HepG2 (cell line): ENCODE data around the gene LASP1. TPM values are rescaled to one million over a fixed set of nuclear protein-coding genes. Genes with fewer than 3 reads are reported as not detected.
"Not testable (repeated sequence)": the region's sequence is repeated elsewhere in the genome, so short reads cannot be mapped to it uniquely, and the experiment has no call there.

ENCODE experiments used
- ATAC-seq: fragments of 200-7000 bp; cut with Tn5 transposase; 3 replicates; pipeline ENCODE4 v1.9.1; 2020; ENCODE audit warnings: mild to moderate bottlenecking, moderate library complexity
- BruUV-seq: library from RNA; stranded (reverse); fragments of 400-500 nt; replicated peaks from 2 replicates; lab custom pipeline; 2021; lab: Mats Ljungman, UMichigan
- CTCF ChIA-PET: fragments of 300-600 bp; formaldehyde crosslinking; extraction: SDS; loops from one replicate; lab custom pipeline; 2021; ENCODE audit warnings: low total read pairs, inconsistent platforms, low intra/inter-chr PET ratio; lab: Yijun Ruan, JAX
- POLR2A ChIA-PET: fragments of 350-600 bp; sonication (Branson Sonifier 250); formaldehyde crosslinking; loops from one replicate; lab custom pipeline; 2020; ENCODE audit warnings: antibody characterized with exemption, inconsistent platforms; lab: Yijun Ruan, JAX
- DNase-seq: peaks from one replicate; pipeline ENCODE4 v3.0.0-alpha.2; 2015; ENCODE audit warnings: low spot score
- FAIRE-seq: peaks from 3 replicates; lab custom pipeline; 2011; peaks lifted over from hg19 to GRCh38; lab: Jason Lieb, UNC
- H2AFZ ChIP-seq: one replicate; pipeline ENCODE4 v1.6.1; 2011; ENCODE audit warnings: low read length, inconsistent platforms
- H3K27ac ChIP-seq: fragments of 300-600 bp; 3 replicates; pipeline ENCODE4 v1.8.0; 2011; ENCODE audit warnings: mixed run types, mild to moderate bottlenecking, mixed read lengths, low read length, inconsistent platforms; ENCODE audit not compliant: insufficient read depth; ENCODE audit errors: extremely low read length
- H3K27me3 ChIP-seq, 2 experiments: fragments of 200-600 bp in 1 of 2; 2 replicates in 1 of 2; 3 replicates in 1 of 2; pipeline versions ENCODE4 v1.6.0 to v1.8.0; 2011; ENCODE audit warnings: low read length in 2 of 2, mild to moderate bottlenecking in 2 of 2, moderate library complexity in 2 of 2, inconsistent platforms in 1 of 2; ENCODE audit not compliant: insufficient read depth in 2 of 2, control insufficient read depth in 1 of 2
- H3K36me3 ChIP-seq, 2 experiments: fragments of 200-600 bp in 1 of 2; replicated peaks in 1 of 2; 2 replicates in 1 of 2; 3 replicates in 1 of 2; pipeline versions ENCODE4 v1.5.1 to v1.8.0; 2011; ENCODE audit warnings: low read length in 2 of 2, inconsistent platforms in 1 of 2; ENCODE audit not compliant: insufficient read depth in 2 of 2, control insufficient read depth in 1 of 2
- H3K4me1 ChIP-seq: 2 replicates; pipeline ENCODE4 v1.5.1; 2012; ENCODE audit warnings: low read length, inconsistent platforms; ENCODE audit not compliant: insufficient read depth
- H3K4me2 ChIP-seq: 2 replicates; pipeline ENCODE4 v1.6.0; 2011; ENCODE audit warnings: low read depth, low read length, inconsistent platforms
- H3K4me3 ChIP-seq, 3 experiments: fragments of 200-600 bp in 1 of 3; sonication (generic), shearing (Covaris generic) in 1 of 3; replicated peaks in 1 of 3; 2 replicates each; pipeline ENCODE4 v1.5.1; 2011 to 2016; ENCODE audit warnings: low read length in 3 of 3, inconsistent platforms in 2 of 3, low read depth in 2 of 3, mild to moderate bottlenecking in 2 of 3, control low read depth in 1 of 3, mixed read lengths in 1 of 3; ENCODE audit not compliant: insufficient read depth in 1 of 3
- H3K79me2 ChIP-seq: one replicate; pipeline ENCODE4 v1.6.1; 2011; ENCODE audit warnings: low read length, inconsistent platforms; ENCODE audit not compliant: insufficient read depth
- H3K9ac ChIP-seq: 2 replicates; pipeline ENCODE4 v1.6.0; 2011; ENCODE audit warnings: mild to moderate bottlenecking, low read depth, low read length, inconsistent platforms; ENCODE audit not compliant: insufficient read depth
- H3K9me3 ChIP-seq: 2 replicates; pipeline ENCODE4 v1.5.1; 2012; ENCODE audit warnings: mild to moderate bottlenecking, low read length
- H4K20me1 ChIP-seq: 2 replicates; pipeline ENCODE4 v1.6.0; 2011; ENCODE audit warnings: inconsistent platforms, mild to moderate bottlenecking, low read length, moderate library complexity; ENCODE audit not compliant: insufficient read depth
- ZNF607 ChIP-seq: sonication (generic); formaldehyde crosslinking; IDR thresholded peaks from 2 replicates; pipeline ENCODE4 v1.5.1; 2020; ENCODE audit warnings: missing genetic modification reagents, mild to moderate bottlenecking, borderline replicate concordance
- ZNF615 ChIP-seq: sonication (generic); formaldehyde crosslinking; IDR thresholded peaks from 2 replicates; pipeline ENCODE4 v1.5.0; 2020; ENCODE audit warnings: mild to moderate bottlenecking, missing genetic modification reagents, borderline replicate concordance
- WGBS: methylation state at CpG from one replicate; pipeline ENCODE4 v1.1.6; 2017; ENCODE audit warnings: low lambda C conversion rate; 5-methylcytosine and 5-hydroxymethylcytosine counted together
- in situ Hi-C: cut with HindIII; loops from 2 replicates; pipeline ENCODE4 v1.10.0; 2017; ENCODE audit warnings: low pct_unique_long_range_greater_than_20kb; ENCODE audit not compliant: extremely low pct_ligation_motif_present
- intact Hi-C: fragments of 100-400 bp; cut with micrococcal nuclease; formaldehyde crosslinking; loops from one replicate; pipeline ENCODE4 v1.10.0; 2022; ENCODE audit not compliant: unreplicated experiment
- polyA plus RNA-seq, 8 experiments: library from polyadenylated mRNA; depleted of rRNA in 3 of 8; stranded (reverse) in 7 of 8; unstranded in 1 of 8; fragments of >200 nt; fragmentation: Illumina TruSeq in 4 of 8; extraction: Trizol in 4 of 8; gene quantifications; 2 replicates each; pipeline versions ENCODE4 v1.2.1 to v1.2.3, GENCODE V29; 2011 to 2016; ENCODE audit warnings: low read depth in 4 of 8, missing spikeins in 1 of 8, mixed read lengths in 1 of 8; ENCODE audit not compliant: insufficient read depth in 1 of 8
- total RNA-seq, 5 experiments: library from RNA; depleted of rRNA; stranded (reverse); fragments of >200 nt; fragmentation: Illumina TruSeq; extraction: Trizol; gene quantifications; 2 replicates each; pipeline ENCODE4 v1.2.3, GENCODE V29; 2016; ENCODE audit warnings: low read depth in 1 of 5
- TF ChIP-seq, protein P1 (sequence below): sonication (generic); formaldehyde crosslinking; IDR thresholded peaks from 2 replicates; pipeline ENCODE4 v1.4.0; 2020; ENCODE audit warnings: missing genetic modification reagents, mild to moderate bottlenecking, borderline replicate concordance

The LASP1 gene
- total and polyA plus RNA-seq, 2 of the 13 experiments (the other 11 are each of a cell fraction or from before 2014, with no cell fraction given): 70.1 to 97.0 TPM

- no peaks in the 10 kb centered on the region for H3K79me2 ChIP-seq
- no peaks in the 10 kb centered on the region for H3K36me3 ChIP-seq
- no peaks in the 10 kb centered on the region for H3K27me3 ChIP-seq
- no peak for ATAC-seq
- intact Hi-C loops: no loop called here
- no peak for FAIRE-seq
- no peak overlapping the region for H3K9ac ChIP-seq
- CTCF ChIA-PET: no interaction called here
- H2AFZ ChIP-seq: no peak overlapping the region
- 78% methylated on average over 2 of the region's 2 CpGs for WGBS
- BruUV-seq: no TSS peak
- TF ChIP-seq, protein P1, sequence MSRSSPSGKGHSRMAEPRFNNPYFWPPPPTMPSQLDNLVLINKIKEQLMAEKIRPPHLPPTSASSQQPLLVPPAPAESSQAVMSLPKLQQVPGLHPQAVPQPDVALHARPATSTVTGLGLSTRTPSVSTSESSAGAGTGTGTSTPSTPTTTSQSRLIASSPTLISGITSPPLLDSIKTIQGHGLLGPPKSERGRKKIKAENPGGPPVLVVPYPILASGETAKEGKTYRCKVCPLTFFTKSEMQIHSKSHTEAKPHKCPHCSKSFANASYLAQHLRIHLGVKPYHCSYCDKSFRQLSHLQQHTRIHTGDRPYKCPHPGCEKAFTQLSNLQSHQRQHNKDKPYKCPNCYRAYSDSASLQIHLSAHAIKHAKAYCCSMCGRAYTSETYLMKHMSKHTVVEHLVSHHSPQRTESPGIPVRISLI (CRISPR knock-in tag): no peak
- TF ChIP-seq ZNF607 (CRISPR knock-in tag) (no peak), ZNF615 (no peak)
- no peak overlapping the region for H3K27ac ChIP-seq
- in situ Hi-C loops: no loop called here
- DNase-seq: no peak
- H4K20me1 ChIP-seq: no peaks in the 10 kb centered on the region; the same call in 1 of the 2 replicates
- POLR2A ChIA-PET: interaction anchor here (4.3 kb wide), 1 partner anchor 12 kb away, joined by 14 read pairs; no protein-coding TSS in a partner anchor
- H3K4me2 ChIP-seq: no peak overlapping the region
- H3K4me1 ChIP-seq: peaks cover 8% of the 10 kb centered on the region
- no peaks in the 10 kb centered on the region for H3K9me3 ChIP-seq
- H3K4me3 ChIP-seq: no peak overlapping the region
These were observed 56.6 kb downstream of the LASP1 start for GRCh38 chr17:38926293-38927070.

DNA sequence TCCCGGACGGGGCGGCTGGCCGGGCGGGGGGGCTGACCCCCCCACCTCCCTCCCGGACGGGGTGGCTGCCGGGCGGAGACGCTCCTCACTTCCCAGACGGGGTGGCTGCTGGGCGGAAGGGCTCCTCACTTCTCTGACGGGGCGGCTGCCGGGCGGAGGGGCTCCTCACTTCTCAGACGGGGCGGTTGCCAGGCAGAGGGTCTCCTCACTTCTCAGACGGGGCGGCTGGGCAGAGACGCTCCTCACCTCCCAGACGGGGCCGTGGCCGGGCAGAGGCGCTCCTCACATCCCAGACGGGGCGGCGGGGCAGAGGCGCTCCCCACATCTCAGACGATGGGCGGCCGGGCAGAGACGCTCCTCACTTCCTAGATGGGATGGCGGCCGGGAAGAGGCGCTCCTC, 60.9 kb downstream of the LASP1 start:
- FAIRE-seq, in situ Hi-C loops, H3K36me3 ChIP-seq, POLR2A ChIA-PET, H3K27me3 ChIP-seq, CTCF ChIA-PET, H3K27ac ChIP-seq, ATAC-seq, H3K4me2 ChIP-seq, intact Hi-C loops, DNase-seq, H3K79me2 ChIP-seq, BruUV-seq, H4K20me1 ChIP-seq, H3K9ac ChIP-seq, H3K4me3 ChIP-seq, H2AFZ ChIP-seq, H3K9me3 ChIP-seq: not testable (repeated sequence)
- WGBS: 80% methylated on average over 2 of the region's 36 CpGs
- peaks cover 11% of the 10 kb centered on the region for H3K4me1 ChIP-seq

DNA sequence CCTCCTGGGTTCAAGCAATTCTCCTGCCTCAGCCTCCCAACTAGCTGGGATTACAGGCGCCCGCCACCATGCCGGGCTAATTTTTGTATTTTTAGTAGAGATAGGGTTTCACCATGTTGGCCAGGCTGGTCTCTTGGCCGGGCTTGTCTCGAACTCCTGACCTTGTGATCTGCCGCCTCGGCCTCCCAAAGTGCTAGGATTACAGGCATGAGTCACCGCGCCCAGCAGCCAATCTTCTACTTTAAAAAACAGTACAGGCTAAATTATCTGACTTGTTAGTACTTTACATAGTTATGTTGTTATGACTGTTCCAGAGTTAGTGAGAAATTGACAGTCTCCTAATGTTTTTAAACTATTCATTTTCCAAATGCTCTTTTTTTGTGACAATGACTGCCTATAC, 64.1 kb downstream of the LASP1 start:
- POLR2A ChIA-PET, H3K9me3 ChIP-seq, H3K4me3 ChIP-seq, H3K27me3 ChIP-seq, BruUV-seq, in situ Hi-C loops, intact Hi-C loops, H3K4me2 ChIP-seq, DNase-seq, FAIRE-seq, H3K36me3 ChIP-seq, H2AFZ ChIP-seq, H3K27ac ChIP-seq, CTCF ChIA-PET, ATAC-seq, H3K79me2 ChIP-seq, H3K9ac ChIP-seq, H4K20me1 ChIP-seq: not testable (repeated sequence)
- WGBS: 55% methylated on average over 9 of the region's 9 CpGs
- peaks cover 11% of the 10 kb centered on the region for H3K4me1 ChIP-seq
